HepG2 (cell line): Measurements from ENCODE around the gene MED13. TPM values are rescaled to one million over a fixed set of nuclear protein-coding genes. Genes with fewer than 3 reads are reported as not detected.

ENCODE experiments used
- ETV6 ChIP-seq: sonication (generic); formaldehyde crosslinking; conservative IDR thresholded peaks from 2 replicates; pipeline ENCODE4 v1.4.0; 2020; ENCODE audit warnings: missing genetic modification reagents
- NR3C1 ChIP-seq: sonication (generic); formaldehyde crosslinking; IDR thresholded peaks from 2 replicates; pipeline ENCODE4 v1.4.0; 2020; ENCODE audit warnings: missing genetic modification reagents
- NRL ChIP-seq: sonication (generic); formaldehyde crosslinking; IDR thresholded peaks from 2 replicates; pipeline ENCODE4 v1.5.0; 2020; ENCODE audit warnings: missing genetic modification reagents, mild to moderate bottlenecking, moderate library complexity, borderline replicate concordance
- RAD51 ChIP-seq: fragments of 450-650 bp; IDR thresholded peaks from 2 replicates; pipeline ENCODE4 v1.6.1; 2016; ENCODE audit warnings: borderline replicate concordance
- RERE ChIP-seq: IDR thresholded peaks from 2 replicates; pipeline ENCODE4 v1.6.1; 2016; ENCODE audit warnings: low read depth, missing genetic modification reagents, missing compliant biosample characterization
- RXRB ChIP-seq: IDR thresholded peaks from 2 replicates; pipeline ENCODE4 v1.6.1; 2016; ENCODE audit warnings: borderline replicate concordance, missing genetic modification reagents, missing compliant biosample characterization
- SALL2 ChIP-seq: sonication (generic); formaldehyde crosslinking; IDR thresholded peaks from 2 replicates; pipeline ENCODE4 v1.8.1; 2023; ENCODE audit warnings: mild to moderate bottlenecking, missing genetic modification reagents, inconsistent platforms
- SIN3B ChIP-seq: fragments of 150-350 bp; IDR thresholded peaks from 2 replicates; pipeline ENCODE4 v1.6.1; 2014; ENCODE audit warnings: low read length
- ZBTB38 ChIP-seq: sonication (generic); formaldehyde crosslinking; IDR thresholded peaks from 2 replicates; pipeline ENCODE4 v1.5.1; 2020; ENCODE audit warnings: mild to moderate bottlenecking, missing genetic modification reagents
- ZNF557 ChIP-seq: sonication (generic); formaldehyde crosslinking; IDR thresholded peaks from 2 replicates; pipeline ENCODE4 v1.4.0; 2020; ENCODE audit warnings: missing genetic modification reagents
- polyA plus RNA-seq, 8 experiments: library from polyadenylated mRNA; depleted of rRNA in 3 of 8; stranded (reverse) in 7 of 8; unstranded in 1 of 8; fragments of >200 nt; fragmentation: Illumina TruSeq in 4 of 8; extraction: Trizol in 4 of 8; gene quantifications; 2 replicates each; pipeline versions ENCODE4 v1.2.1 to v1.2.3, GENCODE V29; 2011 to 2016; ENCODE audit warnings: low read depth in 4 of 8, missing spikeins in 1 of 8, mixed read lengths in 1 of 8; ENCODE audit not compliant: insufficient read depth in 1 of 8
- total RNA-seq, 5 experiments: library from RNA; depleted of rRNA; stranded (reverse); fragments of >200 nt; fragmentation: Illumina TruSeq; extraction: Trizol; gene quantifications; 2 replicates each; pipeline ENCODE4 v1.2.3, GENCODE V29; 2016; ENCODE audit warnings: low read depth in 1 of 5
- TF ChIP-seq, protein P1 (sequence below): sonication (generic); formaldehyde crosslinking; conservative IDR thresholded peaks from 2 replicates; pipeline ENCODE4 v1.4.0; 2020; ENCODE audit warnings: missing genetic modification reagents
- TF ChIP-seq, protein P2 (sequence below): sonication (generic); formaldehyde crosslinking; IDR thresholded peaks from 2 replicates; pipeline ENCODE4 v1.5.0; 2020; ENCODE audit warnings: mild to moderate bottlenecking, missing genetic modification reagents
- TF ChIP-seq, protein P3 (sequence below), 2 experiments: sonication (generic) in 1 of 2; formaldehyde crosslinking in 1 of 2; IDR thresholded peaks; 2 replicates each; pipeline versions ENCODE4 v1.4.0 to v1.6.1; 2018 to 2020; ENCODE audit warnings: missing genetic modification reagents in 2 of 2, borderline replicate concordance in 1 of 2, low read depth in 1 of 2, mild to moderate bottlenecking in 1 of 2, missing biosample characterization in 1 of 2
- TF ChIP-seq, protein P4 (sequence below): IDR thresholded peaks from 2 replicates; pipeline ENCODE4 v1.6.1; 2016; ENCODE audit warnings: missing biosample characterization, missing genetic modification reagents, low read depth

MED13 gene
- total and polyA plus RNA-seq, 2 of the 13 experiments (the other 11 are each of a cell fraction or from before 2014, with no cell fraction given), result 27.4 to 69.1 TPM

- TF ChIP-seq RERE, result peak; percentile 12; the same call in 1 of the 2 replicates
- TF ChIP-seq, protein P1, sequence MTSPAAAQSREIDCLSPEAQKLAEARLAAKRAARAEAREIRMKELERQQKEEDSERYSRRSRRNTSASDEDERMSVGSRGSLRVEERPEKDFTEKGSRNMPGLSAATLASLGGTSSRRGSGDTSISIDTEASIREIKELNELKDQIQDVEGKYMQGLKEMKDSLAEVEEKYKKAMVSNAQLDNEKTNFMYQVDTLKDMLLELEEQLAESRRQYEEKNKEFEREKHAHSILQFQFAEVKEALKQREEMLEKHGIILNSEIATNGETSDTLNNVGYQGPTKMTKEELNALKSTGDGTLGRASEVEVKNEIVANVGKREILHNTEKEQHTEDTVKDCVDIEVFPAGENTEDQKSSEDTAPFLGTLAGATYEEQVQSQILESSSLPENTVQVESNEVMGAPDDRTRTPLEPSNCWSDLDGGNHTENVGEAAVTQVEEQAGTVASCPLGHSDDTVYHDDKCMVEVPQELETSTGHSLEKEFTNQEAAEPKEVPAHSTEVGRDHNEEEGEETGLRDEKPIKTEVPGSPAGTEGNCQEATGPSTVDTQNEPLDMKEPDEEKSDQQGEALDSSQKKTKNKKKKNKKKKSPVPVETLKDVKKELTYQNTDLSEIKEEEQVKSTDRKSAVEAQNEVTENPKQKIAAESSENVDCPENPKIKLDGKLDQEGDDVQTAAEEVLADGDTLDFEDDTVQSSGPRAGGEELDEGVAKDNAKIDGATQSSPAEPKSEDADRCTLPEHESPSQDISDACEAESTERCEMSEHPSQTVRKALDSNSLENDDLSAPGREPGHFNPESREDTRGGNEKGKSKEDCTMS (CRISPR knock-in tag), result peak; percentile 60; the same call in 1 of the 2 replicates
- TF ChIP-seq SIN3B, result no peak; the same call in 1 of the 2 replicates
- peak; percentile 64; the same call in 1 of the 2 replicates for TF ChIP-seq ETV6 (CRISPR knock-in tag)
- TF ChIP-seq, protein P2, sequence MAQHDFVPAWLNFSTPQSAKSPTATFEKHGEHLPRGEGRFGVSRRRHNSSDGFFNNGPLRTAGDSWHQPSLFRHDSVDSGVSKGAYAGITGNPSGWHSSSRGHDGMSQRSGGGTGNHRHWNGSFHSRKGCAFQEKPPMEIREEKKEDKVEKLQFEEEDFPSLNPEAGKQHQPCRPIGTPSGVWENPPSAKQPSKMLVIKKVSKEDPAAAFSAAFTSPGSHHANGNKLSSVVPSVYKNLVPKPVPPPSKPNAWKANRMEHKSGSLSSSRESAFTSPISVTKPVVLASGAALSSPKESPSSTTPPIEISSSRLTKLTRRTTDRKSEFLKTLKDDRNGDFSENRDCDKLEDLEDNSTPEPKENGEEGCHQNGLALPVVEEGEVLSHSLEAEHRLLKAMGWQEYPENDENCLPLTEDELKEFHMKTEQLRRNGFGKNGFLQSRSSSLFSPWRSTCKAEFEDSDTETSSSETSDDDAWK (CRISPR knock-in tag), result no peak
- TF ChIP-seq SALL2 (CRISPR knock-in tag), result peak; percentile 52; the same call in 1 of the 2 replicates
- no peak for TF ChIP-seq RAD51
- no peak for TF ChIP-seq NR3C1 (CRISPR knock-in tag)
- TF ChIP-seq, protein P3, sequence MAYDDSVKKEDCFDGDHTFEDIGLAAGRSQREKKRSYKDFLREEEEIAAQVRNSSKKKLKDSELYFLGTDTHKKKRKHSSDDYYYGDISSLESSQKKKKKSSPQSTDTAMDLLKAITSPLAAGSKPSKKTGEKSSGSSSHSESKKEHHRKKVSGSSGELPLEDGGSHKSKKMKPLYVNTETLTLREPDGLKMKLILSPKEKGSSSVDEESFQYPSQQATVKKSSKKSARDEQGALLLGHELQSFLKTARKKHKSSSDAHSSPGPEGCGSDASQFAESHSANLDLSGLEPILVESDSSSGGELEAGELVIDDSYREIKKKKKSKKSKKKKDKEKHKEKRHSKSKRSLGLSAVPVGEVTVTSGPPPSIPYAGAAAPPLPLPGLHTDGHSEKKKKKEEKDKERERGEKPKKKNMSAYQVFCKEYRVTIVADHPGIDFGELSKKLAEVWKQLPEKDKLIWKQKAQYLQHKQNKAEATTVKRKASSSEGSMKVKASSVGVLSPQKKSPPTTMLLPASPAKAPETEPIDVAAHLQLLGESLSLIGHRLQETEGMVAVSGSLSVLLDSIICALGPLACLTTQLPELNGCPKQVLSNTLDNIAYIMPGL (CRISPR knock-in tag; IDR thresholded peaks at IDR 0.05; ENCODE audit: borderline replicate concordance in 1 of 2, low read depth in 1 of 2), result peak; percentile 88 to 98
- peak; percentile 88; the same call in 1 of the 2 replicates for TF ChIP-seq ZNF557 (CRISPR knock-in tag)
- TF ChIP-seq, protein P4, sequence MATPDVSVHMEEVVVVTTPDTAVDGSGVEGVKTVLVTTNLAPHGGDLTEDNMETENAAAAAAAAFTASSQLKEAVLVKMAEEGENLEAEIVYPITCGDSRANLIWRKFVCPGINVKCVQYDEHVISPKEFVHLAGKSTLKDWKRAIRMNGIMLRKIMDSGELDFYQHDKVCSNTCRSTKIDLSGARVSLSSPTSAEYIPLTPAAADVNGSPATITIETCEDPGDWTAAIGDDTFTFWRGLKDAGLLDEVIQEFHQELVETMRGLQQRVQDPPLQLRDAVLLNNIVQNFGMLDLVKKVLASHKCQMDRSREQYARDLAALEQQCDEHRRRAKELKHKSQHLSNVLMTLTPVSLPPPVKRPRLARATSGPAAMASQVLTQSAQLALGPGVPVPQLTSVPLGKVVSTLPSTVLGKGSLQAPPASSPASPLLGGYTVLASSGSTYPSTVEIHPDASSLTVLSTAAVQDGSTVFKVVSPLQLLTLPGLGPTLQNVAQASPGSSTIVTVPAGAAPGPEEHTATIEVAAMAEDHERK (CRISPR knock-in tag), result no peak
- TF ChIP-seq NRL, result peak; percentile 22; the same call in 1 of the 2 replicates
- peak; percentile 54; the same call in 1 of the 2 replicates for TF ChIP-seq ZBTB38 (CRISPR knock-in tag)
- peak; percentile 85 for TF ChIP-seq RXRB (CRISPR knock-in tag)
These were observed 44.4 kb upstream of the MED13 start (continued) for GRCh38 chr17:62109378-62109902.
